ENCODE measurements around the gene MST1. TPM values are rescaled to one million over a fixed set of nuclear protein-coding genes. Genes with fewer than 3 reads are reported as not detected.

The MST1 gene
- total and polyA plus RNA-seq, 12 donors = 7.5 to 241 (median 48.4) TPM

DNA sequence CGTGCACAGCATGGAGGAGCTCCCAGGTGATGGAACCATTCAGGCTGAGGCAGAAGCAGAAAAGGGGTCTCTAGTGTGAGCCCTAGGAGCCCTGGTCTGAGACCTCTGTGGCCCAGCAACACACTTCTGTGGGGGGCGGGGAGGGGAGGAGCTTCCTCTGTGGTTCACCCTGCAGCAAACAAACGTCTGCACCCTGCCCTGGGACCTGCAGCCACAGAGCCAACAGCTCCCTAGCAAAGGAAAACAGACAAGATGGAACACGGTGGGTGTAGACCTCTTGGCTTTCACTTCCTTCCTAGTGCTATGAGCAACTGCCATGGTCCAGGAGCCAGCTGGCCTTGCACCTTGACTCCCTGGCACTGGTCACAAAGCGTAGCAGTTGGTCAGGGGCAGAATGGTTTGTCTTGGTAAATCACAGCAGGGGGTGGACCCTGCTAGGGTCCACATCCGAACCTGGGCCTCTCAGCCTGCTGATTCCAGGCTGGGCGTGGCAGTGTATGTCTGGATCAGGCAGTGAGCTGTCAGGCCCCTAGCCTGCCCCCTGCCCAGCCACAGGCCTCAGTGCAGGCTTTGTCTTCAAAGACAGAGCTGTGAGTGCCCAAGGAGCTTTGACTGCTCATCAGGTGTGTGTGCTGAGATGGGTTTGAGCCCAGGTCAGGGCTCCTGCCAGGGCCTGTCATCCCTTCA is 23.5 kb upstream of the MST1 start:
- H3K27ac ChIP-seq = no peak overlapping the region
- no peaks in the 10 kb centered on the region for H3K27me3 ChIP-seq
- no peak overlapping the region for H3K4me3 ChIP-seq
- TF ChIP-seq, protein P1, sequence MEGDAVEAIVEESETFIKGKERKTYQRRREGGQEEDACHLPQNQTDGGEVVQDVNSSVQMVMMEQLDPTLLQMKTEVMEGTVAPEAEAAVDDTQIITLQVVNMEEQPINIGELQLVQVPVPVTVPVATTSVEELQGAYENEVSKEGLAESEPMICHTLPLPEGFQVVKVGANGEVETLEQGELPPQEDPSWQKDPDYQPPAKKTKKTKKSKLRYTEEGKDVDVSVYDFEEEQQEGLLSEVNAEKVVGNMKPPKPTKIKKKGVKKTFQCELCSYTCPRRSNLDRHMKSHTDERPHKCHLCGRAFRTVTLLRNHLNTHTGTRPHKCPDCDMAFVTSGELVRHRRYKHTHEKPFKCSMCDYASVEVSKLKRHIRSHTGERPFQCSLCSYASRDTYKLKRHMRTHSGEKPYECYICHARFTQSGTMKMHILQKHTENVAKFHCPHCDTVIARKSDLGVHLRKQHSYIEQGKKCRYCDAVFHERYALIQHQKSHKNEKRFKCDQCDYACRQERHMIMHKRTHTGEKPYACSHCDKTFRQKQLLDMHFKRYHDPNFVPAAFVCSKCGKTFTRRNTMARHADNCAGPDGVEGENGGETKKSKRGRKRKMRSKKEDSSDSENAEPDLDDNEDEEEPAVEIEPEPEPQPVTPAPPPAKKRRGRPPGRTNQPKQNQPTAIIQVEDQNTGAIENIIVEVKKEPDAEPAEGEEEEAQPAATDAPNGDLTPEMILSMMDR (IDR thresholded peaks at IDR 0.05) = no peak
- TF ChIP-seq POLR2A (IDR thresholded peaks at IDR 0.05) = no peak
- intact Hi-C loops (cut with DNase I) = loop anchor here in 1 of 2 donors (5.0 kb wide), 1 partner anchor 195 kb away; no protein-coding TSS in a partner anchor
- DNase-seq = peak in 1 of 7 donors; percentile 3
- H3K4me1 ChIP-seq (replicated peaks in 1 of 2) = no peaks in the 10 kb centered on the region
- no peaks in the 10 kb centered on the region for H3K36me3 ChIP-seq (replicated peaks in 1 of 2)
- 44 to 87% (median 66%) methylated on average over 3 to 7 of the region's 7 CpGs for WGBS, 4 donors
- H3K9me3 ChIP-seq (replicated peaks in 1 of 3) = no peaks in the 10 kb centered on the region

DNA sequence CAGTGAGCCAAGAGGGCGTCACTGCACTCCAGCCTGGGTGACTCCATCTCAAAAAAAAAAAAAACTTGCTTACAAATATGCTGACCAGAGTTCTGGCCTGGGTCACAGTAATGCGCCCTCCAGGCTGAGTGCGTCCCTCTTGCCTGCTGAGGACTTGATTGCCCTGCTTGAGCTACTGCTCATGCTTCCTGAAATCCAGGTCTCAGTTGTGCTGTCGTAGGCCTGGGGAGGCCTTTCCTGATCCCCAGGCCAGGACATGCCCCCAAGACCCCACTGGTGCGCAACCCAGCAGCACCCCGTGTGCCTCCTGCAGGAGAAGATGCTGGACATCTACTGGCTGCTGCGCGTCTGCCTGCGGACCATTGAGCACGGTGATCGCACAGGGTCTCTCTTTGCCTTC is 22.9 kb upstream of the MST1 start:
- Histone ChIP-seq H3K36me3 (replicated peaks in 1 of 2) (no peaks in the 10 kb centered on the region), H3K4me3 (no peak overlapping the region), H3K27me3 (no peaks in the 10 kb centered on the region), H3K27ac (no peak overlapping the region), H3K9me3 (replicated peaks in 1 of 3) (no peaks in the 10 kb centered on the region), H3K4me1 (replicated peaks in 1 of 2) (no peaks in the 10 kb centered on the region)
- TF ChIP-seq POLR2A (IDR thresholded peaks at IDR 0.05) = no peak
- TF ChIP-seq, protein P1 (IDR thresholded peaks at IDR 0.05) = no peak
- 67 to 95% (median 94%) methylated on average over 1 to 11 of the region's 11 CpGs for WGBS, 4 donors
- DNase-seq = no peak
- intact Hi-C loops (cut with DNase I) = loop anchor here in 1 of 2 donors (5.0 kb wide), 1 partner anchor 195 kb away; no protein-coding TSS in a partner anchor

- 85 to 92% (median 89%) methylated on average over 5 of the region's 5 CpGs for WGBS, 4 donors
- TF ChIP-seq POLR2A (IDR thresholded peaks at IDR 0.05) = no peak
- TF ChIP-seq, protein P1 (IDR thresholded peaks at IDR 0.05) = no peak
- no peaks in the 10 kb centered on the region for H3K36me3 ChIP-seq (replicated peaks in 1 of 2)
- DNase-seq = no peak
- no peaks in the 10 kb centered on the region for H3K4me1 ChIP-seq (replicated peaks in 1 of 2)
- no peak overlapping the region for H3K27ac ChIP-seq
- no peaks in the 10 kb centered on the region for H3K27me3 ChIP-seq
- no peak overlapping the region for H3K4me3 ChIP-seq
- intact Hi-C loops (cut with DNase I) = loop anchor here in 1 of 2 donors (5.0 kb wide), 1 partner anchor 196 kb away; no protein-coding TSS in a partner anchor
- H3K9me3 ChIP-seq (replicated peaks in 1 of 3) = no peaks in the 10 kb centered on the region
These were observed 22.2 kb upstream of the MST1 start for GRCh38 chr3:49711489-49711888.

- Histone ChIP-seq H3K36me3 (replicated peaks in 1 of 2) (peaks cover 0 to 13% of the 10 kb centered on the region in 2 donors), H3K27ac (no peak overlapping the region), H3K27me3 (no peaks in the 10 kb centered on the region), H3K4me1 (replicated peaks in 1 of 2) (no peaks in the 10 kb centered on the region), H3K9me3 (replicated peaks in 1 of 3) (no peaks in the 10 kb centered on the region), H3K4me3 (no peak overlapping the region)
- DNase-seq = no peak
- intact Hi-C loops (cut with DNase I) = loop anchor here (5.0 to 10.0 kb wide), 2 partner anchors 125 to 197 kb away; no protein-coding TSS in a partner anchor
- TF ChIP-seq POLR2A (IDR thresholded peaks at IDR 0.05) = no peak
- TF ChIP-seq, protein P1 (IDR thresholded peaks at IDR 0.05) = no peak
- 96 to 97% (median 96%) methylated on average over 8 of the region's 8 CpGs for WGBS, 4 donors
These were observed 20.6 kb upstream of the MST1 start for GRCh38 chr3:49709852-49710251.

All from adrenal gland (tissue), 12 donors.